GM23338 (cell line): Measurements from ENCODE around the gene TNFRSF19. TPM values are rescaled to one million over a fixed set of nuclear protein-coding genes. Genes with fewer than 3 reads are reported as not detected.

ENCODE experiments used
- ATAC-seq: fragments of 200-7000 bp; cut with Tn5 transposase; 3 replicates; pipeline ENCODE4 v1.9.1; 2020
- DNase-seq: peaks from one replicate; pipeline ENCODE4 v3.0.0-alpha.2; 2015; ENCODE audit warnings: low spot score
- H2AFZ ChIP-seq: fragments of 200-600 bp; sonication (generic); 2 replicates; pipeline ENCODE4 v1.8.0; 2016; ENCODE audit warnings: antibody characterized with exemption, mild to moderate bottlenecking, moderate library complexity
- H3F3A ChIP-seq: fragments of 200-600 bp; sonication (generic); replicated peaks from 2 replicates; pipeline ENCODE4 v1.8.0; 2017; ENCODE audit warnings: antibody characterized with exemption, mixed run types, low read depth
- H3K27ac ChIP-seq: fragments of 200-600 bp; sonication (generic); 2 replicates; pipeline ENCODE4 v1.6.1; 2016; ENCODE audit warnings: low read depth
- H3K27me3 ChIP-seq: fragments of 200-600 bp; sonication (generic); 2 replicates; pipeline ENCODE4 v1.8.0; 2016; ENCODE audit warnings: mild to moderate bottlenecking, mixed run types, moderate library complexity; ENCODE audit not compliant: insufficient read depth
- H3K36me3 ChIP-seq: fragments of 200-600 bp; sonication (generic); 2 replicates; pipeline ENCODE4 v1.8.0; 2016; ENCODE audit warnings: mild to moderate bottlenecking; ENCODE audit not compliant: insufficient read depth
- H3K4me1 ChIP-seq: fragments of 200-600 bp; sonication (generic); 2 replicates; pipeline ENCODE4 v1.8.0; 2016; ENCODE audit warnings: mild to moderate bottlenecking, moderate library complexity; ENCODE audit not compliant: insufficient read depth
- H3K4me2 ChIP-seq: fragments of 200-600 bp; sonication (generic); 2 replicates; pipeline ENCODE4 v1.7.1; 2017; ENCODE audit warnings: mixed run types
- H3K4me3 ChIP-seq: fragments of 200-600 bp; sonication (generic); 2 replicates; pipeline ENCODE4 v1.6.1; 2016; ENCODE audit warnings: mixed run types
- H3K79me2 ChIP-seq: fragments of 200-600 bp; sonication (generic); replicated peaks from 2 replicates; pipeline ENCODE4 v1.8.0; 2017; ENCODE audit warnings: mild to moderate bottlenecking; ENCODE audit not compliant: insufficient read depth
- H3K9me2 ChIP-seq: fragments of 200-600 bp; sonication (generic); 2 replicates; pipeline ENCODE4 v1.8.0; 2017; ENCODE audit not compliant: insufficient read depth
- H4K20me1 ChIP-seq: fragments of 200-600 bp; sonication (generic); replicated peaks from 2 replicates; pipeline ENCODE4 v1.8.0; 2017; ENCODE audit warnings: mild to moderate bottlenecking; ENCODE audit not compliant: insufficient read depth
- H3K27ac Mint-ChIP-seq: 2 replicates; pipeline ENCODE4 v1.8.0; 2020; ENCODE audit warnings: inconsistent platforms, mild to moderate bottlenecking, moderate library complexity, mixed read lengths
- H3K27me3 Mint-ChIP-seq: 3 replicates; pipeline ENCODE4 v1.8.0; 2022; ENCODE audit warnings: low read depth, mild to moderate bottlenecking, moderate library complexity, mixed read lengths, inconsistent platforms; ENCODE audit not compliant: insufficient read depth, poor library complexity
- H3K36me3 Mint-ChIP-seq: 3 replicates; pipeline ENCODE4 v1.8.0; 2021; ENCODE audit warnings: low read depth, mild to moderate bottlenecking, inconsistent platforms, moderate library complexity, mixed read lengths
- H3K4me1 Mint-ChIP-seq: 3 replicates; pipeline ENCODE4 v1.8.0; 2020; ENCODE audit warnings: mild to moderate bottlenecking, inconsistent platforms, mixed read lengths
- H3K4me3 Mint-ChIP-seq: 3 replicates; pipeline ENCODE4 v1.8.0; 2021; ENCODE audit warnings: moderate library complexity, mild to moderate bottlenecking, inconsistent platforms, mixed read lengths
- H3K9me3 Mint-ChIP-seq: 3 replicates; pipeline ENCODE4 v1.8.0; 2020; ENCODE audit warnings: moderate library complexity, mild to moderate bottlenecking, inconsistent platforms, mixed read lengths
- CREB1 ChIP-seq: fragments of 250-450 bp; sonication (Bioruptor Pico); IDR thresholded peaks from 2 replicates; pipeline ENCODE4 v1.5.0; 2020; ENCODE audit warnings: low read depth, mild to moderate bottlenecking, moderate library complexity
- EZH2 ChIP-seq: fragments of 200-600 bp; sonication (generic); IDR thresholded peaks from one replicate; pipeline ENCODE4 v1.8.0; 2017; ENCODE audit warnings: antibody characterized with exemption, mild to moderate bottlenecking, low read depth; ENCODE audit not compliant: unreplicated experiment
- JUNB ChIP-seq: IDR thresholded peaks from one replicate; pipeline ENCODE4 v1.6.1; 2016; ENCODE audit warnings: antibody characterized with exemption; ENCODE audit not compliant: unreplicated experiment
- NANOG ChIP-seq: IDR thresholded peaks from 2 replicates; pipeline ENCODE4 v1.6.1; 2016; ENCODE audit warnings: antibody characterized with exemption, borderline replicate concordance
- POLR2AphosphoS5 ChIP-seq: IDR thresholded peaks from 2 replicates; pipeline ENCODE4 v1.6.1; 2016; ENCODE audit warnings: antibody characterized with exemption, low read depth
- STAT1 ChIP-seq: IDR thresholded peaks from one replicate; pipeline ENCODE4 v1.6.1; 2016; ENCODE audit warnings: antibody characterized with exemption; ENCODE audit not compliant: unreplicated experiment
- ZNF114 ChIP-seq: fragments of 250-450 bp; sonication (Bioruptor Pico); IDR thresholded peaks from 2 replicates; pipeline ENCODE4 v1.5.0; 2020; ENCODE audit warnings: mild to moderate bottlenecking, moderate library complexity
- polyA plus RNA-seq: library from polyadenylated mRNA; unstranded; fragments of >200 nt; fragmentation: Nextera tagmentation; extraction: Ambion mirVana; gene quantifications from 2 replicates; pipeline ENCODE4 v1.2.1, GENCODE V29; 2016
- total RNA-seq: library from RNA; depleted of rRNA; stranded (reverse); fragments of >200 nt; shearing (Covaris generic); gene quantifications from 2 replicates; pipeline ENCODE4 v1.2.3, GENCODE V29; 2014
- TF ChIP-seq, protein P1 (sequence below): fragments of 250-450 bp; sonication (Bioruptor Pico); IDR thresholded peaks from 2 replicates; pipeline ENCODE4 v1.5.0; 2020; ENCODE audit warnings: mild to moderate bottlenecking, moderate library complexity
- TF ChIP-seq, protein P2 (sequence below), 2 experiments: fragments of 200-600 bp in 1 of 2; sonication (generic) in 1 of 2; conservative IDR thresholded peaks; 2 replicates each; pipeline versions ENCODE4 v1.5.1 to v1.6.1; 2016 to 2017; ENCODE audit warnings: antibody characterized with exemption in 2 of 2, low read depth in 2 of 2, mild to moderate bottlenecking in 2 of 2, moderate library complexity in 1 of 2
- TF ChIP-seq, protein P3 (sequence below): IDR thresholded peaks from one replicate; pipeline ENCODE4 v1.6.1; 2018; ENCODE audit warnings: antibody characterized with exemption; ENCODE audit not compliant: unreplicated experiment

Gene TNFRSF19
- total and polyA plus RNA-seq, 2 experiments from 2014 or later: 0.21 to 0.35 TPM

DNA sequence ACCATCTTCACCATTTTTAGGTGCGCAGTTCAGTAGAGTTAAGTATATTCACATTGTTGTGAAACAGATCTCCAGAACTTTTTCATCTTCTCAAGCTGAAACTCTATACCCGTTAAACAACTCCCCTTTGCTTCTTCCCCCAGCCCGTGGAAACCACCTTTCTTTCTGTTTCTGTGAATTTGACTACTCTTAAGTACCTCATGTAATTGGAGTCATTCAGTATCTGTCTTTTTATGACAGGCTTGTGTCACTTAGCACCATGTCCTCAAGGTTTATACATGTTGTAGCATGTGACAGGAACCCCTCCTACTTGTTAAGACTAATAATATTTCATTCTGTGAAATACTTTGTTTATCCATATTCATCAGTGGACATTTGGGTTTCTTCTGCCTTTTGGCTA, 52.8 kb downstream of the TNFRSF19 start:
- TF ChIP-seq STAT1 (no peak), CREB1 (CRISPR knock-in tag) (no peak)
- Histone ChIP-seq H2AFZ (no peak overlapping the region), H3K27me3 (no peaks in the 10 kb centered on the region), H3F3A (no peaks in the 10 kb centered on the region), H3K4me3 (no peak overlapping the region), H3K79me2 (no peaks in the 10 kb centered on the region), H3K4me1 (0 out of 2 replicates have a peak, but pooled peaks cover 5% of the 10 kb centered on the region), H3K4me2 (no peak overlapping the region), H3K36me3 (no peaks in the 10 kb centered on the region), H4K20me1 (no peaks in the 10 kb centered on the region), H3K27ac (no peak overlapping the region), H3K9me2 (no peaks in the 10 kb centered on the region)
- no peak overlapping the region for H3K4me3 Mint-ChIP-seq
- peaks cover 11% of the 10 kb centered on the region for H3K4me1 Mint-ChIP-seq
- no peak overlapping the region for H3K27ac Mint-ChIP-seq
- no peaks in the 10 kb centered on the region; the same call in 2 of the 3 replicates for H3K9me3 Mint-ChIP-seq
- no peak for DNase-seq
- ATAC-seq: no peak
- no peaks in the 10 kb centered on the region for H3K27me3 Mint-ChIP-seq
- H3K36me3 Mint-ChIP-seq: no peaks in the 10 kb centered on the region

DNA sequence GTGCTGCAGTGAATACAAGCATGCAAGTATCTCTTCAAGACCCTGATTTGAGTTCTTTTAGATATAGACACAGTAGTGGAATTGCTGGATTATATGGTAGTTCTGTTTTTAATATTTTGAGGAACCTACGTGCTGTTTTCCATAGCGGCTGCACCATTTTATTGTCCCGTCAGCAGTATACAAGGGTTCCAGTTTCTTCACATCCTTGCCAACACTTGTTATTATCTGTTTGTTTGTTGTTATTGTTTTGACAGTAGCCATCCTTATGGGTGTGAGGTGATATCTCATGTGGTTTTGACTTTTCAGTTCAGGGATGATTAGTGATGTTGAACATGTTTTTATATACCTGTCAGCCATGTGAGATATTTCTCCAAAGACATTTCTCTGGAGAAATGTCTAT, 53.2 kb downstream of the TNFRSF19 start:
- Histone ChIP-seq H3K27me3 (no peaks in the 10 kb centered on the region), H3K27ac (no peak overlapping the region), H3K9me2 (no peaks in the 10 kb centered on the region), H4K20me1 (no peaks in the 10 kb centered on the region), H3K4me1 (0 out of 2 replicates have a peak, but pooled peaks cover 5% of the 10 kb centered on the region), H3K36me3 (no peaks in the 10 kb centered on the region), H3K4me3 (no peak overlapping the region), H3K4me2 (no peak overlapping the region), H3F3A (no peaks in the 10 kb centered on the region), H3K79me2 (no peaks in the 10 kb centered on the region), H2AFZ (no peak overlapping the region)
- peaks cover 15% of the 10 kb centered on the region for H3K4me1 Mint-ChIP-seq
- no peaks in the 10 kb centered on the region for H3K27me3 Mint-ChIP-seq
- no peak overlapping the region for H3K27ac Mint-ChIP-seq
- no peak for ATAC-seq
- no peak for DNase-seq
- no peaks in the 10 kb centered on the region for H3K36me3 Mint-ChIP-seq
- no peaks in the 10 kb centered on the region; the same call in 2 of the 3 replicates for H3K9me3 Mint-ChIP-seq
- H3K4me3 Mint-ChIP-seq: no peak overlapping the region
- no peak for TF ChIP-seq CREB1 (CRISPR knock-in tag)
- TF ChIP-seq NANOG: no peak
- no peak for TF ChIP-seq JUNB
- TF ChIP-seq STAT1: no peak
- TF ChIP-seq, protein P1, sequence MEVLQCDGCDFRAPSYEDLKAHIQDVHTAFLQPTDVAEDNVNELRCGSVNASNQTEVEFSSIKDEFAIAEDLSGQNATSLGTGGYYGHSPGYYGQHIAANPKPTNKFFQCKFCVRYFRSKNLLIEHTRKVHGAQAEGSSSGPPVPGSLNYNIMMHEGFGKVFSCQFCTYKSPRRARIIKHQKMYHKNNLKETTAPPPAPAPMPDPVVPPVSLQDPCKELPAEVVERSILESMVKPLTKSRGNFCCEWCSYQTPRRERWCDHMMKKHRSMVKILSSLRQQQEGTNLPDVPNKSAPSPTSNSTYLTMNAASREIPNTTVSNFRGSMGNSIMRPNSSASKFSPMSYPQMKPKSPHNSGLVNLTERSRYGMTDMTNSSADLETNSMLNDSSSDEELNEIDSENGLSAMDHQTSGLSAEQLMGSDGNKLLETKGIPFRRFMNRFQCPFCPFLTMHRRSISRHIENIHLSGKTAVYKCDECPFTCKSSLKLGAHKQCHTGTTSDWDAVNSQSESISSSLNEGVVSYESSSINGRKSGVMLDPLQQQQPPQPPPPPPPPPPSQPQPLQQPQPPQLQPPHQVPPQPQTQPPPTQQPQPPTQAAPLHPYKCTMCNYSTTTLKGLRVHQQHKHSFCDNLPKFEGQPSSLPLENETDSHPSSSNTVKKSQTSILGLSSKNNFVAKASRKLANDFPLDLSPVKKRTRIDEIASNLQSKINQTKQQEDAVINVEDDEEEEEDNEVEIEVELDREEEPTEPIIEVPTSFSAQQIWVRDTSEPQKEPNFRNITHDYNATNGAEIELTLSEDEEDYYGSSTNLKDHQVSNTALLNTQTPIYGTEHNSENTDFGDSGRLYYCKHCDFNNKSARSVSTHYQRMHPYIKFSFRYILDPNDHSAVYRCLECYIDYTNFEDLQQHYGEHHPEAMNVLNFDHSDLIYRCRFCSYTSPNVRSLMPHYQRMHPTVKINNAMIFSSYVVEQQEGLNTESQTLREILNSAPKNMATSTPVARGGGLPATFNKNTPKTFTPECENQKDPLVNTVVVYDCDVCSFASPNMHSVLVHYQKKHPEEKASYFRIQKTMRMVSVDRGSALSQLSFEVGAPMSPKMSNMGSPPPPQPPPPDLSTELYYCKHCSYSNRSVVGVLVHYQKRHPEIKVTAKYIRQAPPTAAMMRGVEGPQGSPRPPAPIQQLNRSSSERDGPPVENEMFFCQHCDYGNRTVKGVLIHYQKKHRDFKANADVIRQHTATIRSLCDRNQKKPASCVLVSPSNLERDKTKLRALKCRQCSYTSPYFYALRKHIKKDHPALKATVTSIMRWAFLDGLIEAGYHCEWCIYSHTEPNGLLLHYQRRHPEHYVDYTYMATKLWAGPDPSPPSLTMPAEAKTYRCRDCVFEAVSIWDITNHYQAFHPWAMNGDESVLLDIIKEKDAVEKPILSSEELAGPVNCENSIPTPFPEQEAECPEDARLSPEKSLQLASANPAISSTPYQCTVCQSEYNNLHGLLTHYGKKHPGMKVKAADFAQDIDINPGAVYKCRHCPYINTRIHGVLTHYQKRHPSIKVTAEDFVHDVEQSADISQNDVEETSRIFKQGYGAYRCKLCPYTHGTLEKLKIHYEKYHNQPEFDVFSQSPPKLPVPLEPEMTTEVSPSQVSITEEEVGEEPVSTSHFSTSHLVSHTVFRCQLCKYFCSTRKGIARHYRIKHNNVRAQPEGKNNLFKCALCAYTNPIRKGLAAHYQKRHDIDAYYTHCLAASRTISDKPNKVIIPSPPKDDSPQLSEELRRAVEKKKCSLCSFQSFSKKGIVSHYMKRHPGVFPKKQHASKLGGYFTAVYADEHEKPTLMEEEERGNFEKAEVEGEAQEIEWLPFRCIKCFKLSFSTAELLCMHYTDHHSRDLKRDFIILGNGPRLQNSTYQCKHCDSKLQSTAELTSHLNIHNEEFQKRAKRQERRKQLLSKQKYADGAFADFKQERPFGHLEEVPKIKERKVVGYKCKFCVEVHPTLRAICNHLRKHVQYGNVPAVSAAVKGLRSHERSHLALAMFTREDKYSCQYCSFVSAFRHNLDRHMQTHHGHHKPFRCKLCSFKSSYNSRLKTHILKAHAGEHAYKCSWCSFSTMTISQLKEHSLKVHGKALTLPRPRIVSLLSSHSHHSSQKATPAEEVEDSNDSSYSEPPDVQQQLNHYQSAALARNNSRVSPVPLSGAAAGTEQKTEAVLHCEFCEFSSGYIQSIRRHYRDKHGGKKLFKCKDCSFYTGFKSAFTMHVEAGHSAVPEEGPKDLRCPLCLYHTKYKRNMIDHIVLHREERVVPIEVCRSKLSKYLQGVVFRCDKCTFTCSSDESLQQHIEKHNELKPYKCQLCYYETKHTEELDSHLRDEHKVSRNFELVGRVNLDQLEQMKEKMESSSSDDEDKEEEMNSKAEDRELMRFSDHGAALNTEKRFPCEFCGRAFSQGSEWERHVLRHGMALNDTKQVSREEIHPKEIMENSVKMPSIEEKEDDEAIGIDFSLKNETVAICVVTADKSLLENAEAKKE: no peak
- TF ChIP-seq POLR2AphosphoS5: no peak
- TF ChIP-seq ZNF114 (CRISPR knock-in tag): no peak
- TF ChIP-seq EZH2: no peak
- TF ChIP-seq, protein P2, sequence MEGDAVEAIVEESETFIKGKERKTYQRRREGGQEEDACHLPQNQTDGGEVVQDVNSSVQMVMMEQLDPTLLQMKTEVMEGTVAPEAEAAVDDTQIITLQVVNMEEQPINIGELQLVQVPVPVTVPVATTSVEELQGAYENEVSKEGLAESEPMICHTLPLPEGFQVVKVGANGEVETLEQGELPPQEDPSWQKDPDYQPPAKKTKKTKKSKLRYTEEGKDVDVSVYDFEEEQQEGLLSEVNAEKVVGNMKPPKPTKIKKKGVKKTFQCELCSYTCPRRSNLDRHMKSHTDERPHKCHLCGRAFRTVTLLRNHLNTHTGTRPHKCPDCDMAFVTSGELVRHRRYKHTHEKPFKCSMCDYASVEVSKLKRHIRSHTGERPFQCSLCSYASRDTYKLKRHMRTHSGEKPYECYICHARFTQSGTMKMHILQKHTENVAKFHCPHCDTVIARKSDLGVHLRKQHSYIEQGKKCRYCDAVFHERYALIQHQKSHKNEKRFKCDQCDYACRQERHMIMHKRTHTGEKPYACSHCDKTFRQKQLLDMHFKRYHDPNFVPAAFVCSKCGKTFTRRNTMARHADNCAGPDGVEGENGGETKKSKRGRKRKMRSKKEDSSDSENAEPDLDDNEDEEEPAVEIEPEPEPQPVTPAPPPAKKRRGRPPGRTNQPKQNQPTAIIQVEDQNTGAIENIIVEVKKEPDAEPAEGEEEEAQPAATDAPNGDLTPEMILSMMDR (conservative IDR thresholded peaks at IDR 0.05; ENCODE audit: low read depth in 2 of 2): no peak
- TF ChIP-seq, protein P3, sequence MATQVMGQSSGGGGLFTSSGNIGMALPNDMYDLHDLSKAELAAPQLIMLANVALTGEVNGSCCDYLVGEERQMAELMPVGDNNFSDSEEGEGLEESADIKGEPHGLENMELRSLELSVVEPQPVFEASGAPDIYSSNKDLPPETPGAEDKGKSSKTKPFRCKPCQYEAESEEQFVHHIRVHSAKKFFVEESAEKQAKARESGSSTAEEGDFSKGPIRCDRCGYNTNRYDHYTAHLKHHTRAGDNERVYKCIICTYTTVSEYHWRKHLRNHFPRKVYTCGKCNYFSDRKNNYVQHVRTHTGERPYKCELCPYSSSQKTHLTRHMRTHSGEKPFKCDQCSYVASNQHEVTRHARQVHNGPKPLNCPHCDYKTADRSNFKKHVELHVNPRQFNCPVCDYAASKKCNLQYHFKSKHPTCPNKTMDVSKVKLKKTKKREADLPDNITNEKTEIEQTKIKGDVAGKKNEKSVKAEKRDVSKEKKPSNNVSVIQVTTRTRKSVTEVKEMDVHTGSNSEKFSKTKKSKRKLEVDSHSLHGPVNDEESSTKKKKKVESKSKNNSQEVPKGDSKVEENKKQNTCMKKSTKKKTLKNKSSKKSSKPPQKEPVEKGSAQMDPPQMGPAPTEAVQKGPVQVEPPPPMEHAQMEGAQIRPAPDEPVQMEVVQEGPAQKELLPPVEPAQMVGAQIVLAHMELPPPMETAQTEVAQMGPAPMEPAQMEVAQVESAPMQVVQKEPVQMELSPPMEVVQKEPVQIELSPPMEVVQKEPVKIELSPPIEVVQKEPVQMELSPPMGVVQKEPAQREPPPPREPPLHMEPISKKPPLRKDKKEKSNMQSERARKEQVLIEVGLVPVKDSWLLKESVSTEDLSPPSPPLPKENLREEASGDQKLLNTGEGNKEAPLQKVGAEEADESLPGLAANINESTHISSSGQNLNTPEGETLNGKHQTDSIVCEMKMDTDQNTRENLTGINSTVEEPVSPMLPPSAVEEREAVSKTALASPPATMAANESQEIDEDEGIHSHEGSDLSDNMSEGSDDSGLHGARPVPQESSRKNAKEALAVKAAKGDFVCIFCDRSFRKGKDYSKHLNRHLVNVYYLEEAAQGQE: no peak
